Mesodermal cell (in vitro differentiated cells): ENCODE measurements around the gene CRBN.

Experiments
- H3K27ac ChIP-seq: 2 replicates; pipeline ENCODE4 v1.7.0; 2013; ENCODE audit warnings: mild to moderate bottlenecking, low read depth, low read length, moderate library complexity; ENCODE audit not compliant: severe bottlenecking
- H3K36me3 ChIP-seq: 2 replicates; pipeline ENCODE4 v1.7.1; 2013; ENCODE audit warnings: mild to moderate bottlenecking, low read length, moderate library complexity; ENCODE audit not compliant: control insufficient read depth, insufficient read depth
- H3K4me1 ChIP-seq: one replicate; pipeline ENCODE4 v1.7.1; 2013; ENCODE audit warnings: mild to moderate bottlenecking, low read length; ENCODE audit not compliant: insufficient read depth, control insufficient read depth, poor library complexity, severe bottlenecking
- H3K4me3 ChIP-seq: 2 replicates; pipeline ENCODE4 v1.7.0; 2013; ENCODE audit warnings: low read length, control low read depth, mild to moderate bottlenecking; ENCODE audit not compliant: insufficient read depth, poor library complexity, severe bottlenecking; ENCODE audit errors: extremely low read depth
- H3K9me3 ChIP-seq: 2 replicates; pipeline ENCODE4 v1.7.1; 2013; ENCODE audit warnings: mild to moderate bottlenecking, low read length, moderate library complexity; ENCODE audit not compliant: control insufficient read depth
- WGBS, 2 experiments: methylation state at CpG; one replicate each; pipeline ENCODE4 v1.1.5; 2013; ENCODE audit warnings: missing lambda C conversion rate in 2 of 2; ENCODE audit not compliant: insufficient coverage in 2 of 2; 5-methylcytosine and 5-hydroxymethylcytosine counted together

Gene CRBN

DNA sequence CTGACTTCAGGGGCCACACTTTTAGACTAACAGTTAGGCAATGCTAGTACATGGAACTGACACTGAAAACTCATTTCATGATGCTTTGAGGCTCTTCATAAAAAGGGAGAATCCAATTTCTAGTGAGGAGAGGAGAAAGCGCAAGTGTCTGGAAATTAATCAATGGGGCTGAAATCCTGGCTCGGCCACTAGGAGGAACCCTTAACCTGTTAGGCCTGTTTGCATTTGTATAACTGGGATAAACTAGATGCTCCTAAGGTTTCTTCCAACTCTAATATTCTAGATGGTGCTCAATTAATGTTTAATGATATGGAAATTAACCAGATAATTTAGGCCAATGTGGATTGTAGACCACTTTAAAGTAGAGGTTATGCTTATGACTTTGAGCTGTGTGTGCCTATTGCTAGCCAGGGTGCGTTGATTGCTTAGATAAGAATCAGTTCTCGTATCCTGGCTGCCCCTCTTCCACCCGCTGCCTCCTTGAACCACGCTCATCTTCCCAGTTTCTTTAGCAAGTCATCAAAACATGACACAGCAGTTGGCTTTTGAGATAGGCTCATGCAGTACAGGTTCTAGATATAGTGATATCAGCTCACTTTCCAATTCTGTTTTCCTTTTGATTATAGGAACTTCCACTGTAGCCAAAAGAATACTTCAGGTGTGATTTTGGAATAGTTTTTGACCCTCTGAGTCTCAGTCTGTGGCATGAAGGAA is 16.8 kb upstream of the CRBN start:
- Histone ChIP-seq H3K9me3 (no peaks in the 10 kb centered on the region), H3K27ac (no peak overlapping the region), H3K4me1 (peaks cover 4% of the 10 kb centered on the region), H3K4me3 (no peak overlapping the region), H3K36me3 (no peaks in the 10 kb centered on the region)
- 58 to 72% methylated on average over 4 to 5 of the region's 6 CpGs for WGBS, 2 experiments

DNA sequence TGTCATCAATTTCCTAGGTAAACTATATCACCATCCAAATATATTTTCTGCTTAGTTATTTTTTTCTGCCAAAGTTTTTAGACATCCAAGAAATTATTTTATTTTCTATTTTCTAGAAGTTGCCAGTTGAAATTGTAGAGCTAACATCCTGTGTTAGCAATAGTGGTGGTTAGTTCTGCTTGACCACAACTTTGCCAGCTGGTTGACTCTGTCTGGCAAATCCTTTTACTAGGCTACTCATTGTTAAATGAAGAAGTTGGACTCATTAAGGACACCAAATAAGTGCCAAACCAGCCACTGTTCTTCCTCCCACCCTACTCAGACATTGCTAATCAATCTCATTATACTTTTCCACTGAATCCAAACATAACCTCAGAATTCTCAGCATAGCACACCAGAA is 15.4 kb upstream of the CRBN start:
- no peaks in the 10 kb centered on the region for H3K9me3 ChIP-seq
- H3K36me3 ChIP-seq, result no peaks in the 10 kb centered on the region
- no peak overlapping the region for H3K4me3 ChIP-seq
- H3K4me1 ChIP-seq, result peaks cover 8% of the 10 kb centered on the region
- H3K27ac ChIP-seq, result no peak overlapping the region

DNA sequence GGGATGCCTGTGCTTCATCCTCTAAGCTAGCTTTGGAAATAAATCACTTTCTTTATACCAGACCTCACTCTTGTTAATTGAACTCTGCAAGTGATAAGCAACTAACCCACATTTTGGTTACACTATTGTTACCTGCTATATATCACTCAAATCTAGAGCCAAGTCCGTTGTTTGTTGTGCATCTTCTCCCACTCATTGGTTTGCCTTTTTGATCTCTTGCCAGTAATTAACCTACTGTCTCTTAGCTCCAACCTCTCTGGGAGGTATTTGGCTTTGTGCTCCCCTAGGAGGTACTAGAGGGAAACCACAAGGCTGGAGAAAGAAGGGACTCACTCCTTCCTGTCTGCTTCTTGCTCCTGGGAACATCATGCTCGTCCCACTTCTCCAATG is 12.8 kb upstream of the CRBN start:
- H3K36me3 ChIP-seq, result no peaks in the 10 kb centered on the region
- 69% methylated on average over 2 of the region's 2 CpGs; no CpG with 5 or more reads in 1 of the 2 experiments for WGBS, 2 experiments
- no peak overlapping the region for H3K4me3 ChIP-seq
- peak overlapping the region; percentile 52 for H3K27ac ChIP-seq
- H3K9me3 ChIP-seq, result peaks cover 8% of the 10 kb centered on the region
- peaks cover 12% of the 10 kb centered on the region for H3K4me1 ChIP-seq

DNA sequence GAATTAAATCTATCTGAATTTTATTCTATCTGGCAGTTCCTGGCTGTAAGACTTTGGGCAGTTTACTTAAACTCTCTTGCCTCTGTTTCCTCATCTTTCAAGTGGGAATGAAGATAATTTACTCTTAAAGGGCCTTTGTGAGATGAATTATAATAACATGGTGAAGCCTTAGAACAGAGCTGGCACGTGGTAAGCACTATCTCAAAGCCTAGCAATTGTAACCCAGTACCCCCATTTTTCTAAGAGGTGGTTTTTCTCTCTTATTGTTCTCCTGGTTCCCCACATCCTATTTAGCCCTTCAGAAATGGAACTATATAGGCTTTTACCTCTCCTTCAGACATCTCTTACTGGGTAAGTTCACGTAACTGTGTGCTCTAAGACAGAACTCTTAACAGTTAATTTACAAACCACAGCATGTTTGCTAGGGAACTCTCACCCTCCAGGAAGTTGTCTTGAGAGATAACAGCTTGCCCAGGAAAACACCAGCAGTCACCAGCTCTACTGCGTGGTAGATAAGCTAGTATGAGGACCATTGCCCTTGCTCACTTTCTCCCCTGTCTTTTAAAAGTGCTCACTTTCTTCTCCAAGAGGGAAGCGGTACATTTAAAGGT is 12.3 kb upstream of the CRBN start:
- 49 to 55% methylated on average over 3 to 4 of the region's 4 CpGs for WGBS, 2 experiments

GRCh38 chr3:3189961-3190360 is 10.5 kb upstream of the CRBN start:
- Histone ChIP-seq H3K27ac (peak overlapping the region; percentile 60), H3K4me1 (peaks cover 8% of the 10 kb centered on the region), H3K4me3 (no peak overlapping the region), H3K36me3 (no peaks in the 10 kb centered on the region), H3K9me3 (peaks cover 21% of the 10 kb centered on the region)
- WGBS, 2 experiments, result 100% methylated on average over 1 of the region's 1 CpG; no CpG with 5 or more reads in 1 of the 2 experiments

More for the DNA sequence above, 12.3 kb upstream of the CRBN start:
- Histone ChIP-seq H3K4me1 (peaks cover 12% of the 10 kb centered on the region), H3K27ac (peak overlapping the region; percentile 52), H3K36me3 (no peaks in the 10 kb centered on the region), H3K4me3 (no peak overlapping the region), H3K9me3 (peaks cover 10% of the 10 kb centered on the region)

DNA sequence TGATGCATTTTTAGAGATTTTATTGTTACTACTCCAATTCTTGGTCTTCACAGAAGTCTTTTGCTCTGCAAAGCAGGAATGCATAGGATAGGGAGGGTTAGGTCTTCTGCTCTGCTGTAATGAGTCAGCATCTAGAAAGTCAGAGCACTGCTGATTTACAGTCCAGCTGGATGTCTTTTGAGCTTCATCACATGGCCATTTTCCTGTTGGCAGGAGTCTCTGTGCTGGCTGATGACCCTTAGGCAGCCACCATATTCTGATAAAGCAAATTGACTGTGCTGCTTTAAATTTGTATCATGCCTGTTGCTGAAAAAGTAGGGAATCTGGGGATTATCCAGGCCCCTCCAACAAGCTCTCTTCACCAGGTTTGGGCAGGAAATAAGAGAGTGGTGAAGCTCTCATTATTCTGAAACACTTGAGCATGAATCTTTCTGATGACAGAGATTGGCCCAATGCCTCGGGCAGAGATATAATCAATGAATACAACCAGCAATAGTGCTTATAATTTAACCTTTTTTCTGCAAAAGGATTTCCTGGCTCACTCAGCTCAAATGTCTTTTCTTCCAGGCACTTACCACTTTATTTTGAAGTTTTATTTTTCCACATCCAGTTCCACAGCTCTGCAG is 9.7 kb upstream of the CRBN start:
- H3K27ac ChIP-seq, result peak overlapping the region; percentile 60
- peaks cover 8% of the 10 kb centered on the region for H3K4me1 ChIP-seq
- WGBS, 2 experiments, result 80 to 100% methylated on average over 1 of the region's 1 CpG
- no peak overlapping the region for H3K4me3 ChIP-seq
- H3K9me3 ChIP-seq, result peaks cover 21% of the 10 kb centered on the region
- H3K36me3 ChIP-seq, result no peaks in the 10 kb centered on the region

DNA sequence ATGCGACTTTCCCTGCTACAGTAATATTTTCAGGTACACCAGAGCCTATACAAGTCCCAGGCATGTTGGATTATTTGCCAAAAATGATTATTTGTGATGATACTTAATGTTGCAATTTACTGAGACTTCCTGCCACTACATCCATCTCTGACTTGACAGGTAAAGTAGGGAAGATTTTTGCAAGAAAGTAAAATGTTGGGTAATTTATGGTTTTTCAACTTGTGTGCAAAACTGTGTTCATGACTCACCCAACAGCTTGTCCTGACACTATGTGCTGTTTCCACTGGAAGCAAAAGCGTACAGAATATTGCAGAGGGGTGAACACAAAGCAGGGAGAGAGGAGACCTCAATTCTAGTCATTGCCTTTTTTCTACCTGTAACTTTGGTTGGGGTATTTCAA is 5.4 kb upstream of the CRBN start:
- Histone ChIP-seq H3K27ac (no peak overlapping the region), H3K36me3 (no peaks in the 10 kb centered on the region), H3K4me1 (peaks cover 11% of the 10 kb centered on the region), H3K4me3 (no peak overlapping the region), H3K9me3 (peaks cover 21% of the 10 kb centered on the region)
- 71% methylated on average over 1 of the region's 2 CpGs; no CpG with 5 or more reads in 1 of the 2 experiments for WGBS, 2 experiments

DNA sequence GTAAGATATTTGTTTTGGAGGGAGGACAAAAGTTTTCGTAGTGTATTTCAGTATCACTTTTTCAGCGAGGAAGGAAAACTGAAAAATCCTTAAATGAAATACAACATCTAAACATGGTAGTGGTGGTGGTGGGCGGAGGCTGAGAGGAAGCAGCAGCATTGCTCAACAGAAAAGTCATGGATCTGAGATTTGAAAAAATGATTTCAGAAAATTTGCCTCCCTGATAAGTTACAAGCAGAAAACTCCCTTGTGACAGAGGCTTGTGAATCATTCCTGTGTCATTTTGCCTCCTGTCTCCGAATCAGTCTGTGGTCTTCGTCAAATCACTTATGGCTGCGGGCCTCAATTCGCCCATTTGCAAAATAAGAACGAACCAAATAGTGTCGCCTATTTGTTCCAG is 965 bp upstream of the CRBN start:
- H3K4me1 ChIP-seq, result peaks cover 15% of the 10 kb centered on the region
- no peak overlapping the region for H3K27ac ChIP-seq
- no peaks in the 10 kb centered on the region for H3K9me3 ChIP-seq
- H3K4me3 ChIP-seq, result no peak overlapping the region
- WGBS, 2 experiments, result 63 to 78% methylated on average over 5 to 6 of the region's 9 CpGs
- H3K36me3 ChIP-seq, result peaks cover 9% of the 10 kb centered on the region

GRCh38 chr3:3178498-3179328 is 778 bp downstream of the CRBN start:
- H3K4me1 ChIP-seq, result peaks cover 15% of the 10 kb centered on the region
- peak overlapping the region; percentile 4 for H3K27ac ChIP-seq
- peaks cover 22% of the 10 kb centered on the region for H3K36me3 ChIP-seq
- no peaks in the 10 kb centered on the region for H3K9me3 ChIP-seq
- 49 to 54% methylated on average over 14 to 16 of the region's 16 CpGs for WGBS, 2 experiments
- H3K4me3 ChIP-seq, result peak overlapping the region; percentile 94

- peak overlapping the region; percentile 94 for H3K4me3 ChIP-seq
- 60 to 66% methylated on average over 8 of the region's 10 CpGs for WGBS, 2 experiments
- H3K36me3 ChIP-seq, result peaks cover 28% of the 10 kb centered on the region
- H3K9me3 ChIP-seq, result no peaks in the 10 kb centered on the region
- H3K4me1 ChIP-seq, result peaks cover 15% of the 10 kb centered on the region
- peak overlapping the region; percentile 4 for H3K27ac ChIP-seq
Observed at GRCh38 chr3:3177861-3178497, 1.5 kb downstream of the CRBN start.
